Measurements from ENCODE around the gene SAP25.

DNA sequence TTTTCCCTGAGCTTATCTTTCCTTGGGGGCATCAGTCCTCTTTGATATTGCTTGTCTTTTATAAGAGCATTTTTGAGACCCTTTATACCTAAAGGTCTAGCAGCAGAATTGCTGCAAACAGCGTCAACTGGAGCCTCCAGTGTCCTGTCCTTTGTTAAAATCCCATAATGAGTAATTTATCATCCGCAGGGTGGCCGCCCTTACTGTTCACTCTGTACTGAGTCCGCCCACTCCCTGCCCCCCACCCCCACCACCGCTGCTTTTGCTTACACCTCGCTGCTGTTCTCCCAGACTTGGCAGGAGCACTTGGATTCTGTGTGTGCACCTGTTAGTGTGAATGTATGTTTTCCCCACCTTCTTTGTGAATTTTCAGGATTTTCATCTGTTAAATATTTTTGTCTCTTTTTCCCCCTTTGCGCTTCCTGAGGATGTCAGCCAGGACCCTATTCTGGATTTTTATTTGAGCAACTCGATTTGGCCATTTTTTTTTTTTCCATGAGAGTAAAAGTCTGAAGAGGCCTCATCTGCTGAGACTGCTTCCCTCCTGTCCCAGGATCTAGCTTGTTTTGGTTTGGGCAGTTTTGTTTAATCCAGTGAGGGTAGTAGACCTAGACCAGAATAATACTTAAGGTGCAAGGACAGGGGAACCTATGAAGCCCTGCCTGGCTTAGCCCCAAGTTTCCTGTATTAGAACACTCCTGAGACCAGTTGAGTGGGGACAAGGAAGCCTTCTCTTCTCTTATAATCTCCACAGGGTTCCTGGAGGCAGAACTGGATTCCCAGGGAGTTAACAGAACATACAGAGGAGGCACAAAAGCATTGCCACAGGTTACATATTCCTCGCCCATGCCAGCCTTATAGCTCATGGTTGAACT is 26.5 kb downstream of the SAP25 start:
- TF ChIP-seq POLR2A (IDR thresholded peaks at IDR 0.05): no peak
- TF ChIP-seq, protein P1, sequence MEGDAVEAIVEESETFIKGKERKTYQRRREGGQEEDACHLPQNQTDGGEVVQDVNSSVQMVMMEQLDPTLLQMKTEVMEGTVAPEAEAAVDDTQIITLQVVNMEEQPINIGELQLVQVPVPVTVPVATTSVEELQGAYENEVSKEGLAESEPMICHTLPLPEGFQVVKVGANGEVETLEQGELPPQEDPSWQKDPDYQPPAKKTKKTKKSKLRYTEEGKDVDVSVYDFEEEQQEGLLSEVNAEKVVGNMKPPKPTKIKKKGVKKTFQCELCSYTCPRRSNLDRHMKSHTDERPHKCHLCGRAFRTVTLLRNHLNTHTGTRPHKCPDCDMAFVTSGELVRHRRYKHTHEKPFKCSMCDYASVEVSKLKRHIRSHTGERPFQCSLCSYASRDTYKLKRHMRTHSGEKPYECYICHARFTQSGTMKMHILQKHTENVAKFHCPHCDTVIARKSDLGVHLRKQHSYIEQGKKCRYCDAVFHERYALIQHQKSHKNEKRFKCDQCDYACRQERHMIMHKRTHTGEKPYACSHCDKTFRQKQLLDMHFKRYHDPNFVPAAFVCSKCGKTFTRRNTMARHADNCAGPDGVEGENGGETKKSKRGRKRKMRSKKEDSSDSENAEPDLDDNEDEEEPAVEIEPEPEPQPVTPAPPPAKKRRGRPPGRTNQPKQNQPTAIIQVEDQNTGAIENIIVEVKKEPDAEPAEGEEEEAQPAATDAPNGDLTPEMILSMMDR (IDR thresholded peaks at IDR 0.05): no peak

Measured in tibial nerve (tissue), 3 donors.